RCC 7860 (cell line): ENCODE data around the gene ZFYVE28.
"Not testable (repeated sequence)": the region's sequence is repeated elsewhere in the genome, so short reads cannot be mapped to it uniquely, and the experiment has no call there.

Experiments
- DNase-seq: peaks from one replicate; pipeline ENCODE4 v3.0.0-alpha.2; 2015; ENCODE audit warnings: low spot score
- FAIRE-seq: peaks from 2 replicates; lab custom pipeline; 2012; peaks lifted over from hg19 to GRCh38; lab: Jason Lieb, UNC

ZFYVE28 gene

GRCh38 chr4:2275546-2276251 is 142.7 kb downstream of the ZFYVE28 start:
- FAIRE-seq: no peak
- no peak for DNase-seq

GRCh38 chr4:2275044-2275397 is 143.4 kb downstream of the ZFYVE28 start:
- not testable (repeated sequence) for DNase-seq, FAIRE-seq

- no peak for DNase-seq
- no peak for FAIRE-seq
These were observed 144.0 kb downstream of the ZFYVE28 start for GRCh38 chr4:2274320-2275043.

GRCh38 chr4:2273657-2274319 is 144.7 kb downstream of the ZFYVE28 start:
- DNase-seq (no peak), FAIRE-seq (no peak)

GRCh38 chr4:2273221-2273620 is 145.2 kb downstream of the ZFYVE28 start:
- FAIRE-seq: no peak
- DNase-seq: no peak

- FAIRE-seq (no peak), DNase-seq (no peak)
These were observed 145.7 kb downstream of the ZFYVE28 start for GRCh38 chr4:2272828-2273120.

GRCh38 chr4:2272026-2272827 is 146.2 kb downstream of the ZFYVE28 start:
- DNase-seq: no peak
- no peak for FAIRE-seq

- no peak for DNase-seq
- no peak for FAIRE-seq
These were observed 147.0 kb downstream of the ZFYVE28 start for GRCh38 chr4:2271279-2272025.

- no peak for FAIRE-seq
- no peak for DNase-seq
These were observed 147.9 kb downstream of the ZFYVE28 start for GRCh38 chr4:2270341-2271165.

GRCh38 chr4:2269618-2270163 is 148.8 kb downstream of the ZFYVE28 start:
- FAIRE-seq: no peak
- DNase-seq: no peak

GRCh38 chr4:2269206-2269531 is 149.3 kb downstream of the ZFYVE28 start:
- no peak for DNase-seq
- no peak for FAIRE-seq

GRCh38 chr4:2268357-2269205 is 149.9 kb downstream of the ZFYVE28 start:
- FAIRE-seq (no peak), DNase-seq (no peak)

GRCh38 chr4:2267841-2268240 is 150.6 kb downstream of the ZFYVE28 start:
- no peak for DNase-seq
- FAIRE-seq: no peak

GRCh38 chr4:2267320-2267811 is 151.1 kb downstream of the ZFYVE28 start:
- no peak for FAIRE-seq
- no peak for DNase-seq

- FAIRE-seq: no peak
- DNase-seq: no peak
These were observed 151.6 kb downstream of the ZFYVE28 start for GRCh38 chr4:2266821-2267220.

- DNase-seq (no peak), FAIRE-seq (no peak)
These were observed 152.3 kb downstream of the ZFYVE28 start for GRCh38 chr4:2266181-2266580.

GRCh38 chr4:2265113-2266110 is 153.0 kb downstream of the ZFYVE28 start:
- FAIRE-seq (no peak), DNase-seq (no peak)
